Ishikawa (cell line): ENCODE measurements around the gene NOS2.

ENCODE experiments used
- CREB1 ChIP-seq: IDR thresholded peaks from 2 replicates; pipeline ENCODE4 v1.6.1; 2012; ENCODE audit warnings: low read depth
- EGR1 ChIP-seq: IDR thresholded peaks from 2 replicates; pipeline ENCODE4 v1.6.1; 2012
- EP300 ChIP-seq: IDR thresholded peaks from 2 replicates; pipeline ENCODE4 v1.6.1; 2012; ENCODE audit warnings: borderline replicate concordance
- FOXM1 ChIP-seq: IDR thresholded peaks from 2 replicates; pipeline ENCODE4 v1.6.1; 2012; ENCODE audit warnings: low read depth, borderline replicate concordance
- RAD21 ChIP-seq: IDR thresholded peaks from 2 replicates; pipeline ENCODE4 v1.6.1; 2012; ENCODE audit warnings: low read depth
- TAF1 ChIP-seq: IDR thresholded peaks from 2 replicates; pipeline ENCODE4 v1.6.1; 2012; ENCODE audit warnings: low read depth, mild to moderate bottlenecking
- TCF12 ChIP-seq: IDR thresholded peaks from 2 replicates; pipeline ENCODE4 v1.6.1; 2012; ENCODE audit warnings: low read depth
- TEAD4 ChIP-seq: IDR thresholded peaks from 2 replicates; pipeline ENCODE4 v1.6.1; 2012
- ZBTB7A ChIP-seq: IDR thresholded peaks from 2 replicates; pipeline ENCODE4 v1.6.1; 2012; ENCODE audit warnings: low read depth
- TF ChIP-seq, protein P1 (sequence below): IDR thresholded peaks from 2 replicates; pipeline ENCODE4 v1.6.1; 2012; ENCODE audit warnings: low read depth, mild to moderate bottlenecking
- TF ChIP-seq, protein P2 (sequence below): IDR thresholded peaks from 2 replicates; pipeline ENCODE4 v1.6.1; 2012

- TF ChIP-seq EP300 = no peak
- TF ChIP-seq TEAD4 = no peak
- no peak for TF ChIP-seq RAD21
- TF ChIP-seq ZBTB7A = no peak
- no peak for TF ChIP-seq EGR1
- TF ChIP-seq, protein P1, sequence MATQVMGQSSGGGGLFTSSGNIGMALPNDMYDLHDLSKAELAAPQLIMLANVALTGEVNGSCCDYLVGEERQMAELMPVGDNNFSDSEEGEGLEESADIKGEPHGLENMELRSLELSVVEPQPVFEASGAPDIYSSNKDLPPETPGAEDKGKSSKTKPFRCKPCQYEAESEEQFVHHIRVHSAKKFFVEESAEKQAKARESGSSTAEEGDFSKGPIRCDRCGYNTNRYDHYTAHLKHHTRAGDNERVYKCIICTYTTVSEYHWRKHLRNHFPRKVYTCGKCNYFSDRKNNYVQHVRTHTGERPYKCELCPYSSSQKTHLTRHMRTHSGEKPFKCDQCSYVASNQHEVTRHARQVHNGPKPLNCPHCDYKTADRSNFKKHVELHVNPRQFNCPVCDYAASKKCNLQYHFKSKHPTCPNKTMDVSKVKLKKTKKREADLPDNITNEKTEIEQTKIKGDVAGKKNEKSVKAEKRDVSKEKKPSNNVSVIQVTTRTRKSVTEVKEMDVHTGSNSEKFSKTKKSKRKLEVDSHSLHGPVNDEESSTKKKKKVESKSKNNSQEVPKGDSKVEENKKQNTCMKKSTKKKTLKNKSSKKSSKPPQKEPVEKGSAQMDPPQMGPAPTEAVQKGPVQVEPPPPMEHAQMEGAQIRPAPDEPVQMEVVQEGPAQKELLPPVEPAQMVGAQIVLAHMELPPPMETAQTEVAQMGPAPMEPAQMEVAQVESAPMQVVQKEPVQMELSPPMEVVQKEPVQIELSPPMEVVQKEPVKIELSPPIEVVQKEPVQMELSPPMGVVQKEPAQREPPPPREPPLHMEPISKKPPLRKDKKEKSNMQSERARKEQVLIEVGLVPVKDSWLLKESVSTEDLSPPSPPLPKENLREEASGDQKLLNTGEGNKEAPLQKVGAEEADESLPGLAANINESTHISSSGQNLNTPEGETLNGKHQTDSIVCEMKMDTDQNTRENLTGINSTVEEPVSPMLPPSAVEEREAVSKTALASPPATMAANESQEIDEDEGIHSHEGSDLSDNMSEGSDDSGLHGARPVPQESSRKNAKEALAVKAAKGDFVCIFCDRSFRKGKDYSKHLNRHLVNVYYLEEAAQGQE = no peak
- TF ChIP-seq CREB1 = no peak
- TF ChIP-seq, protein P2, sequence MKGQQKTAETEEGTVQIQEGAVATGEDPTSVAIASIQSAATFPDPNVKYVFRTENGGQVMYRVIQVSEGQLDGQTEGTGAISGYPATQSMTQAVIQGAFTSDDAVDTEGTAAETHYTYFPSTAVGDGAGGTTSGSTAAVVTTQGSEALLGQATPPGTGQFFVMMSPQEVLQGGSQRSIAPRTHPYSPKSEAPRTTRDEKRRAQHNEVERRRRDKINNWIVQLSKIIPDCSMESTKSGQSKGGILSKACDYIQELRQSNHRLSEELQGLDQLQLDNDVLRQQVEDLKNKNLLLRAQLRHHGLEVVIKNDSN = no peak
- no peak for TF ChIP-seq TCF12
- no peak for TF ChIP-seq FOXM1
- TF ChIP-seq TAF1 = no peak
These were observed 11.6 kb upstream of the NOS2 start for GRCh38 chr17:27811961-27812360.
